COLO668 (cell line): ENCODE data around the gene DNAJC1.

Experiments
- DNase-seq: peaks from one replicate; lab custom pipeline; 2025; ENCODE audit not compliant: unreplicated experiment; lab: John Stamatoyannopoulos, UW

Gene DNAJC1

GRCh38 chr10:22010539-22010938 lies 7.0 kb upstream of the DNAJC1 start:
- no peak for DNase-seq

GRCh38 chr10:22006379-22006884 lies 2.9 kb upstream of the DNAJC1 start:
- no peak for DNase-seq

- DNase-seq: no peak
Measured at GRCh38 chr10:22005763-22006162, 2.2 kb upstream of the DNAJC1 start.

- no peak for DNase-seq
Measured at GRCh38 chr10:22003964-22004281, 393 bp upstream of the DNAJC1 start.

GRCh38 chr10:22002591-22003176 lies 846 bp downstream of the DNAJC1 start:
- DNase-seq: peak; percentile 22

GRCh38 chr10:21995557-21995956 lies 8.0 kb downstream of the DNAJC1 start:
- no peak for DNase-seq

GRCh38 chr10:21993360-21994001 lies 10.0 kb downstream of the DNAJC1 start:
- DNase-seq: no peak

GRCh38 chr10:21991785-21992184 lies 11.7 kb downstream of the DNAJC1 start:
- no peak for DNase-seq

- no peak for DNase-seq
Measured at GRCh38 chr10:21990449-21990848, 13.1 kb downstream of the DNAJC1 start.

GRCh38 chr10:21989453-21990154 lies 13.9 kb downstream of the DNAJC1 start:
- DNase-seq: peak; percentile 31

GRCh38 chr10:21985541-21985940 lies 18.0 kb downstream of the DNAJC1 start:
- DNase-seq: no peak

- no peak for DNase-seq
Measured at GRCh38 chr10:21981118-21981517, 22.4 kb downstream of the DNAJC1 start.

GRCh38 chr10:21980691-21981090 lies 22.8 kb downstream of the DNAJC1 start:
- no peak for DNase-seq

- DNase-seq: no peak
Measured at GRCh38 chr10:21978191-21978862, 25.2 kb downstream of the DNAJC1 start.

GRCh38 chr10:21976739-21977138 lies 26.8 kb downstream of the DNAJC1 start:
- no peak for DNase-seq

GRCh38 chr10:21976280-21976679 lies 27.2 kb downstream of the DNAJC1 start:
- no peak for DNase-seq

- peak; percentile 27 for DNase-seq
Measured at GRCh38 chr10:21975378-21975990, 28.0 kb downstream of the DNAJC1 start.

GRCh38 chr10:21972584-21972983 lies 30.9 kb downstream of the DNAJC1 start:
- no peak for DNase-seq

GRCh38 chr10:21969326-21970287 lies 33.9 kb downstream of the DNAJC1 start:
- DNase-seq: no peak

- DNase-seq: no peak
Measured at GRCh38 chr10:21964983-21965665, 38.4 kb downstream of the DNAJC1 start.
